Endothelial cell of umbilical vein (primary cell): ENCODE results near the gene ETF1. TPM values are rescaled to one million over a fixed set of nuclear protein-coding genes. Genes with fewer than 3 reads are reported as not detected.

ENCODE experiments used
- BruUV-seq: library from RNA; stranded (reverse); fragments of 400-500 nt; replicated peaks from 2 replicates; lab custom pipeline; 2021; lab: Mats Ljungman, UMichigan
- CTCF ChIA-PET: fragments of 300-600, 350-600 bp; sonication (Branson Sonifier 250); formaldehyde crosslinking; loops from one replicate; lab custom pipeline; 2021; ENCODE audit warnings: antibody characterized with exemption, inconsistent platforms; lab: Charles Lee
- POLR2A ChIA-PET: fragments of 300-600, 350-600 bp; sonication (Branson Sonifier 250); formaldehyde crosslinking; loops from one replicate; lab custom pipeline; 2021; ENCODE audit warnings: antibody characterized with exemption, inconsistent platforms; lab: Charles Lee
- DNase-seq: peaks from one replicate; pipeline ENCODE4 v3.0.0-alpha.2; 2011; ENCODE audit warnings: low read depth, low spot score
- FAIRE-seq: peaks from 2 replicates; lab custom pipeline; 2011; peaks lifted over from hg19 to GRCh38; lab: Jason Lieb, UNC
- H2AFZ ChIP-seq: 2 replicates; pipeline ENCODE4 v1.6.0; 2012; ENCODE audit warnings: low read depth, low read length, control low read depth, inconsistent platforms
- H3K27ac ChIP-seq: 2 replicates; pipeline ENCODE4 v1.5.1; 2011; ENCODE audit warnings: low read depth, mild to moderate bottlenecking, control low read depth, low read length, moderate library complexity; ENCODE audit not compliant: insufficient read depth
- H3K27me3 ChIP-seq, 2 experiments: 2 replicates each; pipeline versions ENCODE4 v1.6.0 to v1.6.1; 2011; ENCODE audit warnings: low read length in 2 of 2, mixed read lengths in 1 of 2; ENCODE audit not compliant: control insufficient read depth in 2 of 2, insufficient read depth in 2 of 2
- H3K36me3 ChIP-seq, 2 experiments: 2 replicates in 1 of 2; 3 replicates in 1 of 2; pipeline ENCODE4 v1.5.1; 2011; ENCODE audit warnings: low read length in 2 of 2, mild to moderate bottlenecking in 1 of 2, moderate library complexity in 1 of 2; ENCODE audit not compliant: control insufficient read depth in 2 of 2, insufficient read depth in 2 of 2; ENCODE audit errors: extremely low read depth in 1 of 2
- H3K4me1 ChIP-seq: 3 replicates; pipeline ENCODE4 v1.5.1; 2011; ENCODE audit warnings: mild to moderate bottlenecking, low read length; ENCODE audit not compliant: control insufficient read depth, insufficient read depth; ENCODE audit errors: extremely low read depth
- H3K4me2 ChIP-seq: 2 replicates; pipeline ENCODE4 v1.6.1; 2011; ENCODE audit warnings: low read length, control low read depth, mixed read lengths; ENCODE audit not compliant: insufficient read depth
- H3K4me3 ChIP-seq, 3 experiments: fragments of 200-600 bp in 1 of 3; sonication (generic), shearing (Covaris generic) in 1 of 3; replicated peaks in 1 of 3; 2 replicates each; pipeline ENCODE4 v1.5.1; 2011 to 2016; ENCODE audit warnings: control low read depth in 3 of 3, low read length in 3 of 3, mild to moderate bottlenecking in 2 of 3, inconsistent platforms in 1 of 3, low read depth in 1 of 3, moderate library complexity in 1 of 3; ENCODE audit not compliant: insufficient read depth in 1 of 3
- H3K79me2 ChIP-seq: 2 replicates; pipeline ENCODE4 v1.6.0; 2012; ENCODE audit warnings: low read length, inconsistent platforms; ENCODE audit not compliant: control insufficient read depth, insufficient read depth
- H3K9ac ChIP-seq: replicated peaks from 2 replicates; pipeline ENCODE3; 2011; ENCODE audit warnings: low read length, control low read depth; ENCODE audit not compliant: insufficient read depth; ENCODE audit errors: extremely low read depth
- H3K9me1 ChIP-seq: replicated peaks from 3 replicates; pipeline ENCODE4 v1.6.0; 2011; ENCODE audit warnings: mild to moderate bottlenecking, low read length; ENCODE audit not compliant: control insufficient read depth, insufficient read depth; ENCODE audit errors: extremely low read depth
- H3K9me3 ChIP-seq: replicated peaks from 2 replicates; pipeline ENCODE4 v1.5.1; 2012; ENCODE audit warnings: low read length, inconsistent platforms; ENCODE audit not compliant: control insufficient read depth, insufficient read depth
- H4K20me1 ChIP-seq: replicated peaks from 2 replicates; pipeline ENCODE3; 2011; ENCODE audit warnings: mild to moderate bottlenecking, low read length; ENCODE audit not compliant: control insufficient read depth, insufficient read depth; ENCODE audit errors: extremely low read depth
- CTCF ChIP-seq, 2 donors: IDR thresholded peaks; 1 replicate in 1 of 2; 2 replicates in 1 of 2; pipeline ENCODE4 v1.5.1; 2011; ENCODE audit warnings: low read length in 2 of 2, mild to moderate bottlenecking in 2 of 2, moderate library complexity in 2 of 2, control low read depth in 1 of 2, inconsistent platforms in 1 of 2, low read depth in 1 of 2; ENCODE audit not compliant: insufficient read depth in 1 of 2; ENCODE audit errors: extremely low read depth in 1 of 2
- EZH2 ChIP-seq: IDR thresholded peaks from 2 replicates; pipeline ENCODE4 v1.6.1; 2012; ENCODE audit warnings: borderline replicate concordance, low read depth, mild to moderate bottlenecking, moderate library complexity, low read length, inconsistent platforms; ENCODE audit not compliant: severe bottlenecking
- FOS ChIP-seq: IDR thresholded peaks from 2 replicates; pipeline ENCODE4 v1.6.1; 2011; ENCODE audit warnings: mild to moderate bottlenecking, low read length, moderate library complexity, borderline replicate concordance; ENCODE audit not compliant: insufficient read depth
- GATA2 ChIP-seq: IDR thresholded peaks from 2 replicates; pipeline ENCODE4 v1.7.0; 2011; ENCODE audit warnings: low read depth, mild to moderate bottlenecking, moderate library complexity, mixed read lengths, low read length; ENCODE audit not compliant: insufficient read length, insufficient read depth
- JUN ChIP-seq: IDR thresholded peaks from 2 replicates; pipeline ENCODE4 v1.6.1; 2011; ENCODE audit warnings: borderline replicate concordance, low read depth; ENCODE audit not compliant: insufficient read length, insufficient read depth
- MAX ChIP-seq: IDR thresholded peaks from 2 replicates; pipeline ENCODE4 v1.6.1; 2011; ENCODE audit not compliant: insufficient read depth, insufficient read length
- MYC ChIP-seq: IDR thresholded peaks from one replicate; pipeline ENCODE4 v1.6.1; 2011; ENCODE audit warnings: mild to moderate bottlenecking, low read depth, low read length
- POLR2A ChIP-seq: IDR thresholded peaks from 2 replicates; pipeline ENCODE4 v1.6.1; 2012; ENCODE audit warnings: low read depth, mild to moderate bottlenecking, control low read depth, low read length
- POLR2AphosphoS5 ChIP-seq: IDR thresholded peaks from 2 replicates; pipeline ENCODE4 v1.6.1; 2012; ENCODE audit warnings: low read depth, mild to moderate bottlenecking, control low read depth, low read length, moderate library complexity; ENCODE audit not compliant: insufficient read depth
- dilution Hi-C: fragments of 300-500 bp; cut with MboI; formaldehyde crosslinking; loops from one replicate; pipeline ENCODE4 v1.15.0; 2019; ENCODE audit warnings: low sequenced_read_pairs; ENCODE audit not compliant: extremely low pct_ligation_motif_present
- intact Hi-C: fragments of 100-400 bp; cut with micrococcal nuclease; formaldehyde crosslinking; loops from one replicate; pipeline ENCODE4 v1.10.0; 2022
- polyA plus RNA-seq, 4 experiments: library from polyadenylated mRNA; depleted of rRNA in 3 of 4; stranded (reverse) in 3 of 4; unstranded in 1 of 4; fragments of >200 nt; gene quantifications; 2 replicates each; pipeline versions ENCODE4 v1.2.1 to v1.2.3, GENCODE V29; 2011 to 2012; ENCODE audit warnings: missing spikeins in 1 of 4
- total RNA-seq: library from RNA; stranded (reverse); gene quantifications from 2 replicates; pipeline ENCODE4 v1.2.3, GENCODE V29; 2021

Gene ETF1
- total and polyA plus RNA-seq, 2 donors (not counting 3 experiments of a cell fraction or from before 2014, with no cell fraction given) = 32.9 to 114 TPM

GRCh38 chr5:138553437-138554095 lies 10.5 kb upstream of the ETF1 start:
- DNase-seq = no peak
- Histone ChIP-seq H3K4me2 (no peak overlapping the region), H3K9me1 (no peaks in the 10 kb centered on the region), H3K4me1 (no peaks in the 10 kb centered on the region), H3K27ac (no peak overlapping the region), H3K36me3 (peaks cover 14 to 26% of the 10 kb centered on the region in 2 experiments), H3K4me3 (no peak overlapping the region), H3K79me2 (peaks cover under 1% of the 10 kb centered on the region), H3K9me3 (no peaks in the 10 kb centered on the region), H2AFZ (no peak overlapping the region), H3K27me3 (no peaks in the 10 kb centered on the region), H4K20me1 (no peaks in the 10 kb centered on the region), H3K9ac (no peak overlapping the region)
- BruUV-seq = no TSS peak
- no peak for FAIRE-seq
- TF ChIP-seq EZH2 (no peak), POLR2AphosphoS5 (peak; percentile 50), MYC (no peak), POLR2A (no peak), JUN (no peak)
- dilution Hi-C loops = no loop called here
- ChIA-PET POLR2A (interaction anchor here (0.7 kb wide), 1 partner anchor 11 kb away, joined by 7 read pairs; no protein-coding TSS in a partner anchor), CTCF (interaction anchor here (0.9 to 1.3 kb wide), 2 partner anchors 10 to 50 kb away, joined by 3 to 7 read pairs; partner anchors contain the start of gene ETF1)
- intact Hi-C loops = no loop called here

- ChIA-PET CTCF (interaction anchor here (1.3 to 1.4 kb wide), 2 partner anchors 9 to 14 kb away, joined by 3 to 7 read pairs; partner anchors contain the start of gene ETF1), POLR2A (no interaction called here)
- Histone ChIP-seq H3K4me2 (no peak overlapping the region), H3K79me2 (peaks cover 6% of the 10 kb centered on the region), H3K27me3 (no peaks in the 10 kb centered on the region), H4K20me1 (no peaks in the 10 kb centered on the region), H3K27ac (no peak overlapping the region), H3K9me3 (no peaks in the 10 kb centered on the region), H3K4me1 (no peaks in the 10 kb centered on the region), H3K9me1 (no peaks in the 10 kb centered on the region), H3K4me3 (no peak overlapping the region), H3K9ac (no peak overlapping the region), H2AFZ (no peak overlapping the region), H3K36me3 (peaks cover 13 to 18% of the 10 kb centered on the region in 2 experiments)
- dilution Hi-C loops (no loop called here), intact Hi-C loops (no loop called here)
- TF ChIP-seq MYC (no peak), POLR2A (no peak), EZH2 (no peak), GATA2 (no peak), MAX (no peak), JUN (no peak), FOS (no peak), CTCF (IDR thresholded peaks at IDR 0.05; ENCODE audit: extremely low read depth in 1 of 2, insufficient read depth in 1 of 2, low read depth in 1 of 2, low read length in 2 of 2) (no peak), POLR2AphosphoS5 (no peak)
- DNase-seq (no peak), FAIRE-seq (no peak)
- BruUV-seq = no TSS peak
These were observed 9.6 kb upstream of the ETF1 start for GRCh38 chr5:138552657-138553056.
